Cardiac muscle cell (in vitro differentiated cells and primary cell): ENCODE results near the gene COPA. TPM values are rescaled to one million over a fixed set of nuclear protein-coding genes. Genes with fewer than 3 reads are reported as not detected.
A peak's percentile ranks its signal among the peaks of the same experiment; 100 is the strongest.

Source experiments
- DNase-seq, 2 donors: peaks; one replicate each; pipeline versions ENCODE4 v3.0.0 to v3.0.0-alpha.2; 2010 to 2017; ENCODE audit warnings: low read depth in 1 of 2, low spot score in 1 of 2
- H3K27ac ChIP-seq: fragments of 200-600 bp; sonication (generic); 2 replicates; pipeline ENCODE4 v1.5.1; 2016
- H3K27me3 ChIP-seq: fragments of 200-600 bp; sonication (generic); 2 replicates; pipeline ENCODE4 v1.6.0; 2016; ENCODE audit warnings: control low read depth
- H3K36me3 ChIP-seq: fragments of 200-600 bp; sonication (generic); 2 replicates; pipeline ENCODE4 v1.5.1; 2016; ENCODE audit warnings: control low read depth
- H3K4me1 ChIP-seq: fragments of 200-600 bp; sonication (generic); 2 replicates; pipeline ENCODE4 v1.8.1; 2017; ENCODE audit warnings: low read depth, mild to moderate bottlenecking, mixed run types
- H3K4me3 ChIP-seq: fragments of 200-600 bp; sonication (generic); 2 replicates; pipeline ENCODE4 v1.5.1; 2016; ENCODE audit warnings: mild to moderate bottlenecking
- H3K9me3 ChIP-seq: fragments of 200-600 bp; sonication (generic); 2 replicates; pipeline ENCODE4 v1.5.1; 2017; ENCODE audit warnings: low read depth, mild to moderate bottlenecking, control low read depth
- polyA plus RNA-seq: library from polyadenylated mRNA; unstranded; fragments of >200 nt; fragmentation: Nextera tagmentation; extraction: Ambion mirVana; gene quantifications from 2 replicates; pipeline ENCODE4 v1.2.1, GENCODE V29; 2016
- total RNA-seq: library from RNA; depleted of rRNA; stranded (reverse); fragments of >200 nt; gene quantifications from 2 replicates; pipeline ENCODE4 v1.2.3, GENCODE V29; 2016
- TF ChIP-seq, protein P1 (sequence below): IDR thresholded peaks from 2 replicates; pipeline ENCODE4 v1.5.1; 2012; ENCODE audit warnings: low read depth, mild to moderate bottlenecking, low read length

Gene COPA
- total and polyA plus RNA-seq, 2 experiments from 2014 or later = 129 to 139 TPM

DNA sequence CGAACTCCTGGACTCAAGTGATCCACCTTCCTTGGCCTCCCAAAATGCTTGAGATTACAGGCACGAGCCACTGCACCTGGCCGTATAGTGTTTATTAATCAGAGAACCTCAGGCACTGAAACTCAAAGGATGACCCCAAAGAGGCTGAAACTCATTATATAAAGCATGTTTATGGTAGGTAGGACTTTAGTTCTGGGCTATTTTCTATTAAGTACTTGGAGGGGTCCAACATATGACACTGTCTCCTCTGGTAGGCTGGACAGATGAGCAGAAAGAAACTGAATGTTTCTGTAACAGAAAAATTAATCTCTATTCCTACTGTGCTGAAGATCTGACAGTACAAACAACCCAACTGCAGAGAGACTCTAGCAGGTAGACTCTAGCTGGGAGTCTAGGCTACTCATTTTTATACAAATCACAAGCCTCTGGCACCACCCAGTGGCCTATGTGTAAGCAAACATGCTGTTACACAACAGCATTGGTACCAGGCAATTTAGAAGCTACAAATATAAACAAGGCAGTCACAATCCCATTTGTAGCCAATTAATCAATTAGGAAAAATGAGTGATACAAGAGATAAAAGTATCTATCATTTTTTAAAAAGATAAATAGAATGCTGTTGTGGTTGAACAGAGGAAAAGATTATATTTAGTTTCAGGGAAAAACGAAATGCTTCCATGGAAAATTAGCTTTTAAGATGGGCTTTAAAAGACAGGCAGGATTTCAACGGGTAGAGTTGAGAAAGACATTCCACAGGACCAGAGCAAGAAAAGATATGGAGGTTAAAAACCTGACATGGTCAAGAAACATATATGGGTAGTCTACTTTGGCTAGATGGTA lies 91.1 kb downstream of the COPA start:
- DNase-seq = peak; percentile 82 to 85
- Histone ChIP-seq H3K36me3 (peaks cover 8% of the 10 kb centered on the region), H3K4me1 (peaks cover 27% of the 10 kb centered on the region), H3K4me3 (no peak overlapping the region), H3K9me3 (no peaks in the 10 kb centered on the region), H3K27ac (peak overlapping the region; percentile 72), H3K27me3 (no peaks in the 10 kb centered on the region)
- TF ChIP-seq, protein P1, sequence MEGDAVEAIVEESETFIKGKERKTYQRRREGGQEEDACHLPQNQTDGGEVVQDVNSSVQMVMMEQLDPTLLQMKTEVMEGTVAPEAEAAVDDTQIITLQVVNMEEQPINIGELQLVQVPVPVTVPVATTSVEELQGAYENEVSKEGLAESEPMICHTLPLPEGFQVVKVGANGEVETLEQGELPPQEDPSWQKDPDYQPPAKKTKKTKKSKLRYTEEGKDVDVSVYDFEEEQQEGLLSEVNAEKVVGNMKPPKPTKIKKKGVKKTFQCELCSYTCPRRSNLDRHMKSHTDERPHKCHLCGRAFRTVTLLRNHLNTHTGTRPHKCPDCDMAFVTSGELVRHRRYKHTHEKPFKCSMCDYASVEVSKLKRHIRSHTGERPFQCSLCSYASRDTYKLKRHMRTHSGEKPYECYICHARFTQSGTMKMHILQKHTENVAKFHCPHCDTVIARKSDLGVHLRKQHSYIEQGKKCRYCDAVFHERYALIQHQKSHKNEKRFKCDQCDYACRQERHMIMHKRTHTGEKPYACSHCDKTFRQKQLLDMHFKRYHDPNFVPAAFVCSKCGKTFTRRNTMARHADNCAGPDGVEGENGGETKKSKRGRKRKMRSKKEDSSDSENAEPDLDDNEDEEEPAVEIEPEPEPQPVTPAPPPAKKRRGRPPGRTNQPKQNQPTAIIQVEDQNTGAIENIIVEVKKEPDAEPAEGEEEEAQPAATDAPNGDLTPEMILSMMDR = peak; percentile 75

DNA sequence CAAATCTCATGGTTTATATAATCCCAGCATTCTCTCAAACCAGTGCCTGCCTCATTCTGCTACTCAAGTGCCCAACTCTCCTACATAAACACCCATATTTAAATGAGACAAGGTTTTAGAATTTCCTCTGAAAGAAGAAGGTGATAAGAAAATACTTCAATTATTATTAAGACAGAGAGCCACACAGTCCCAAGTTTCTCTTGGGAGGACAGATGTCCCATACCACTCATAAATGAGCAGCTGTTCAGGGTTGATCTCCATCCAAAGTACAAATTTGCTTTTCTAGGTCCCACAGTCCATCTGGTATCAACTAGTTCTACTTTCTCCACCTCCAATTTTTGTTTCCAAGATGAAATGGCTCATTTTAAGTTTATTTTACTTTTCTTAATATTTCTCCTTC lies 92.0 kb downstream of the COPA start:
- no peak for DNase-seq
- no peaks in the 10 kb centered on the region for H3K27me3 ChIP-seq
- peaks cover 27% of the 10 kb centered on the region for H3K4me1 ChIP-seq
- H3K4me3 ChIP-seq = no peak overlapping the region
- TF ChIP-seq, protein P1 = no peak
- H3K27ac ChIP-seq = peak overlapping the region; percentile 72
- H3K9me3 ChIP-seq = no peaks in the 10 kb centered on the region
- H3K36me3 ChIP-seq = peaks cover 8% of the 10 kb centered on the region

DNA sequence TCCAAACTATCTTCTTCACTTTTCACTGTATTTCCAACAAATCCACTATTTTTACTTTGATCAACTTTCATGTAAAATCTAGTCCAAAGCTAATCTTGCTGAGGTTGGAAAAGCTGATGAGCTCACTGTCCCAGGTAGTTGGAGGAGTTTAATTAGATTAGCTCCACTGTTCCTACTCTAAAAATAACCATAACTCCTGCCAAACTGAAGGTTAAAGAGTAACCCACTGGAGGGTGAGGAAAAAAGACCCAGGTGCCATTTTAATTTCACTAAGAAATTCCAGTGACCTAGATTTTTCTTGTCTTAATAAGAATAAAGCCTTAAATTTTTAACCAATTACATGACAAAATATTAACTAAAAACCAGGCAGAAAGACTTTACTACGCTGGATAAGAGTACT lies 96.0 kb downstream of the COPA start:
- peak overlapping the region; percentile 59 for H3K27ac ChIP-seq

DNA sequence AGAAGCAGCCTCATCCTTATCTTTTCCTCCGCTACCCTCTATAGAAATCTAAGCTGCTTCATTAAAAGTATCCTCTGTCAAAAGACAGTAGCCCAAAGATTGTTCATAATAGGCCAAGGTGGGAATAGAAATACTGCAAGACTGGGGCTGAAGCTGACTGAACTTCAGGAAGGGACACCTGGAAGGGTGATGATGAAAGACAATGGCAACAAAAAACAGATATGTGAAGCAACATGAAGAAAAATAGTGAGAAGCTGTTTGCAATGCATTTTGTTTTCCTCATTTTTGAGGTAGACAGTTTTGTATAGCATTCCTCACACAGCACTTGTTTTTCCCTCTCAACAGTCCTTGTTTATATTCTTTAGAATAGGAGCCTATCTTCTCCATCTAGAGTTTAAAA lies 97.6 kb downstream of the COPA start:
- no peaks in the 10 kb centered on the region for H3K27me3 ChIP-seq
- no peak overlapping the region for H3K4me3 ChIP-seq
- H3K27ac ChIP-seq = peak overlapping the region; percentile 75
- no peak for DNase-seq
- TF ChIP-seq, protein P1 = no peak
- no peaks in the 10 kb centered on the region for H3K9me3 ChIP-seq
- peaks cover 8% of the 10 kb centered on the region for H3K36me3 ChIP-seq
- H3K4me1 ChIP-seq = peaks cover 46% of the 10 kb centered on the region

More for the DNA sequence above, 96.0 kb downstream of the COPA start:
- Histone ChIP-seq H3K4me3 (no peak overlapping the region), H3K9me3 (no peaks in the 10 kb centered on the region), H3K27me3 (no peaks in the 10 kb centered on the region), H3K36me3 (peaks cover 8% of the 10 kb centered on the region), H3K4me1 (peaks cover 46% of the 10 kb centered on the region)
- TF ChIP-seq, protein P1 = no peak
- no peak for DNase-seq

DNA sequence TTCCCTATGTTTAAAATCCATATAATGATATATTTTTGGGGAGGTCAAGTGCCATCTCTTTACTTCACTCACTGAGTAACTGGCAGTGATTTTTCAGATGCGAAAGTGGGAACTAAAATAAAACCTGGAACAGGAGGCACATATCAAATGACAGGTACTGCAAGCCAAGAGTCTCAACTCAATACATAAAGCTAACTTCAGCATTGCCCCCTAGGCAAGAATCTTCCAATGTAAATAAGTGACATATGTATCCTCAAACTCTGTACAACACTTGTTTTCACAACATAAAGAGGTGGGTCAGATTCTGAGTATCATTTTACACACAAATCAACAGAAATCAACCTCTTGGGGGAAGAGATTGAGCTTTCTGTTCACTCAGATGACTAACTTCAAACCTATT lies 98.8 kb downstream of the COPA start:
- H3K4me3 ChIP-seq = no peak overlapping the region
- H3K27ac ChIP-seq = peak overlapping the region; percentile 75
- H3K36me3 ChIP-seq = peaks cover 15% of the 10 kb centered on the region
- H3K4me1 ChIP-seq = peaks cover 46% of the 10 kb centered on the region
- TF ChIP-seq, protein P1 = no peak
- H3K9me3 ChIP-seq = no peaks in the 10 kb centered on the region
- no peak for DNase-seq
- H3K27me3 ChIP-seq = no peaks in the 10 kb centered on the region
